Ascending aorta (tissue), 2 donors: ENCODE data around the gene MRGPRD. TPM values are rescaled to one million over a fixed set of nuclear protein-coding genes. Genes with fewer than 3 reads are reported as not detected.

Source experiments
- DNase-seq, 2 donors: peaks; one replicate each; pipeline ENCODE4 v3.0.0-alpha.2; 2019; ENCODE audit warnings: low spot score in 2 of 2
- H3K27ac ChIP-seq, 2 donors: fragments of 200-600 bp; sonication (generic); one replicate each; pipeline ENCODE4 v1.5.1; 2016 to 2017; ENCODE audit warnings: mild to moderate bottlenecking in 1 of 2
- H3K27me3 ChIP-seq: fragments of 200-600 bp; sonication (generic); one replicate; pipeline ENCODE4 v1.5.1; 2017
- H3K36me3 ChIP-seq, 2 donors: fragments of 200-600 bp; sonication (generic); one replicate each; pipeline ENCODE4 v1.5.1; 2016
- H3K4me1 ChIP-seq, 2 donors: fragments of 200-600 bp; sonication (generic); one replicate each; pipeline ENCODE4 v1.5.1; 2016 to 2017; ENCODE audit warnings: mild to moderate bottlenecking in 1 of 2
- H3K4me3 ChIP-seq, 2 donors: fragments of 200-600 bp; sonication (generic); one replicate each; pipeline ENCODE4 v1.5.1; 2016 to 2017; ENCODE audit warnings: mild to moderate bottlenecking in 1 of 2
- H3K9me3 ChIP-seq, 2 donors: fragments of 200-600 bp; sonication (generic); one replicate each; pipeline ENCODE4 v1.5.1; 2016
- CTCF ChIP-seq, 3 experiments: fragments of 200-600 bp in 2 of 3; fragments of 450-650 bp in 1 of 3; sonication (generic) in 2 of 3; IDR thresholded peaks; one replicate each; pipeline ENCODE4 v1.5.1; 2016 to 2019; ENCODE audit warnings: antibody characterized with exemption in 3 of 3, mild to moderate bottlenecking in 1 of 3, moderate library complexity in 1 of 3
- intact Hi-C: fragments of 100-400 bp; cut with DNase I; formaldehyde crosslinking; loops from one replicate; pipeline ENCODE4 v1.15.1; 2023
- total RNA-seq: library from RNA; depleted of rRNA; stranded (reverse); fragments of >200 nt; gene quantifications from one replicate; pipeline ENCODE4 v1.1.0, GENCODE V29; 2016

Gene MRGPRD
- total RNA-seq, 1 donor from 2014 or later = not detected

GRCh38 chr11:68999093-68999747, 18.4 kb upstream of the MRGPRD start:
- Histone ChIP-seq H3K9me3 (no peaks in the 10 kb centered on the region), H3K36me3 (peaks cover 15 to 16% of the 10 kb centered on the region in 2 donors), H3K4me3 (no peak overlapping the region), H3K27ac (peak overlapping the region; percentile 82 to 95), H3K4me1 (peaks cover 30 to 55% of the 10 kb centered on the region in 2 donors), H3K27me3 (no peaks in the 10 kb centered on the region)
- peak in 1 of 2 donors; percentile 62 for DNase-seq
- TF ChIP-seq CTCF (IDR thresholded peaks at IDR 0.05) = no peak
- intact Hi-C loops = no loop called here

- DNase-seq = peak in 1 of 2 donors; percentile 63
- H3K4me3 ChIP-seq = no peak overlapping the region
Observed at GRCh38 chr11:68998390-68998911, 17.7 kb upstream of the MRGPRD start.

GRCh38 chr11:68997995-68998348, 17.2 kb upstream of the MRGPRD start:
- peaks cover 2 to 3% of the 10 kb centered on the region in 2 donors for H3K36me3 ChIP-seq
- no peaks in the 10 kb centered on the region for H3K27me3 ChIP-seq
- peak overlapping the region; percentile 82 to 95 for H3K27ac ChIP-seq
- peaks cover 26 to 45% of the 10 kb centered on the region in 2 donors for H3K4me1 ChIP-seq
- H3K4me3 ChIP-seq = no peak overlapping the region
- DNase-seq = no peak
- TF ChIP-seq CTCF (IDR thresholded peaks at IDR 0.05) = no peak
- intact Hi-C loops = no loop called here
- H3K9me3 ChIP-seq = no peaks in the 10 kb centered on the region

More at GRCh38 chr11:68998390-68998911, 17.7 kb upstream of the MRGPRD start:
- intact Hi-C loops = no loop called here
- Histone ChIP-seq H3K9me3 (no peaks in the 10 kb centered on the region), H3K27ac (peak overlapping the region; percentile 82 to 95), H3K36me3 (peaks cover 7 to 8% of the 10 kb centered on the region in 2 donors), H3K27me3 (no peaks in the 10 kb centered on the region), H3K4me1 (peaks cover 30 to 50% of the 10 kb centered on the region in 2 donors)
- TF ChIP-seq CTCF (IDR thresholded peaks at IDR 0.05) = no peak

- peaks cover 20 to 39% of the 10 kb centered on the region in 2 donors for H3K4me1 ChIP-seq
Observed at GRCh38 chr11:68997124-68997994, 16.6 kb upstream of the MRGPRD start.

More at GRCh38 chr11:68997124-68997994, 16.6 kb upstream of the MRGPRD start:
- peak in 1 of 2 donors; percentile 59 for DNase-seq
- peak overlapping the region in 1 of 2 donors; percentile 95 for H3K27ac ChIP-seq
- intact Hi-C loops = no loop called here
- H3K9me3 ChIP-seq = no peaks in the 10 kb centered on the region
- TF ChIP-seq CTCF (IDR thresholded peaks at IDR 0.05) = no peak
- no peaks in the 10 kb centered on the region for H3K27me3 ChIP-seq
- H3K36me3 ChIP-seq = no peaks in the 10 kb centered on the region
- H3K4me3 ChIP-seq = no peak overlapping the region
